DND-41 (cell line): Measurements from ENCODE around the gene SNX25.

Source experiments
- EZH2 ChIP-seq: IDR thresholded peaks from 3 replicates; pipeline ENCODE4 v1.6.1; 2012; ENCODE audit warnings: borderline replicate concordance, low read depth, mild to moderate bottlenecking, moderate library complexity, low read length, inconsistent platforms; ENCODE audit not compliant: severe bottlenecking
- TF ChIP-seq, protein P1 (sequence below): IDR thresholded peaks from 2 replicates; pipeline ENCODE4 v1.5.1; 2012; ENCODE audit warnings: borderline replicate concordance, low read length, moderate library complexity, mild to moderate bottlenecking; ENCODE audit not compliant: poor library complexity, severe bottlenecking; ENCODE audit errors: extremely low read depth

DNA sequence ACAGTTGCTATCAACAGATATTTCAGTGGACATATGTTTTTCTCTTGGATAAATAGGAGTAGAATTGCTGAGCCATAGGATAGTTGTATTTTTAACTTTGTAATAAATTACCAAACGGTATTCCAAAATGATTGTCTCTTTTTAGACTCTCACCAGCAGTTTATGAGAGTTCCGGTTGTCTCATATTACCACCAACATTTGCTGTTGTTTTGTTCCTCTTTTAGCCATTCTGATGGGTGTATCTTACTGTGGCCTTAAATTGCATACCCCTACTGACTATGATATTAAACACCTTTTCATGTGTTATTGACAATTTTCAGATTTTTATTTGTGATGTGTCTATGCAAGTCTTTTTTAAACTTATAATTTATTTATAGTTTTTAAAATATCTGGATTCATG lies 39.7 kb downstream of the SNX25 start:
- no peak for TF ChIP-seq EZH2
- TF ChIP-seq, protein P1, sequence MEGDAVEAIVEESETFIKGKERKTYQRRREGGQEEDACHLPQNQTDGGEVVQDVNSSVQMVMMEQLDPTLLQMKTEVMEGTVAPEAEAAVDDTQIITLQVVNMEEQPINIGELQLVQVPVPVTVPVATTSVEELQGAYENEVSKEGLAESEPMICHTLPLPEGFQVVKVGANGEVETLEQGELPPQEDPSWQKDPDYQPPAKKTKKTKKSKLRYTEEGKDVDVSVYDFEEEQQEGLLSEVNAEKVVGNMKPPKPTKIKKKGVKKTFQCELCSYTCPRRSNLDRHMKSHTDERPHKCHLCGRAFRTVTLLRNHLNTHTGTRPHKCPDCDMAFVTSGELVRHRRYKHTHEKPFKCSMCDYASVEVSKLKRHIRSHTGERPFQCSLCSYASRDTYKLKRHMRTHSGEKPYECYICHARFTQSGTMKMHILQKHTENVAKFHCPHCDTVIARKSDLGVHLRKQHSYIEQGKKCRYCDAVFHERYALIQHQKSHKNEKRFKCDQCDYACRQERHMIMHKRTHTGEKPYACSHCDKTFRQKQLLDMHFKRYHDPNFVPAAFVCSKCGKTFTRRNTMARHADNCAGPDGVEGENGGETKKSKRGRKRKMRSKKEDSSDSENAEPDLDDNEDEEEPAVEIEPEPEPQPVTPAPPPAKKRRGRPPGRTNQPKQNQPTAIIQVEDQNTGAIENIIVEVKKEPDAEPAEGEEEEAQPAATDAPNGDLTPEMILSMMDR, result no peak
